Muscle layer of colon (tissue), 2 donors: ENCODE results near the gene PRMT7.

Experiments
- H3K27ac ChIP-seq: one replicate; pipeline ENCODE4 v1.7.0; 2013; ENCODE audit warnings: low read depth, mild to moderate bottlenecking, low read length, moderate library complexity
- H3K27me3 ChIP-seq, 2 donors: one replicate each; pipeline ENCODE4 v1.7.0; 2013; ENCODE audit warnings: low read length in 2 of 2, mild to moderate bottlenecking in 2 of 2; ENCODE audit not compliant: insufficient read depth in 2 of 2, control insufficient read depth in 1 of 2
- H3K36me3 ChIP-seq: one replicate; pipeline ENCODE4 v1.7.0; 2013; ENCODE audit warnings: mild to moderate bottlenecking, low read length; ENCODE audit not compliant: insufficient read depth
- H3K4me1 ChIP-seq: one replicate; pipeline ENCODE4 v1.7.0; 2013; ENCODE audit warnings: mild to moderate bottlenecking, low read length; ENCODE audit not compliant: insufficient read depth
- H3K4me3 ChIP-seq, 2 donors: one replicate each; pipeline ENCODE4 v1.7.0; 2013; ENCODE audit warnings: low read length in 2 of 2, low read depth in 1 of 2, mild to moderate bottlenecking in 1 of 2, moderate library complexity in 1 of 2
- H3K9ac ChIP-seq: one replicate; pipeline ENCODE4 v1.7.0; 2013; ENCODE audit warnings: low read length
- H3K9me3 ChIP-seq: one replicate; pipeline ENCODE4 v1.7.0; 2013; ENCODE audit warnings: mild to moderate bottlenecking, low read length
- donor health status: abdominal sarcoma.
- donor health status: Adenocarcinoma of cecum.

PRMT7 gene

GRCh38 chr16:68362947-68363657, 52.3 kb downstream of the PRMT7 start:
- H3K9ac ChIP-seq, result no peak overlapping the region
- H3K4me3 ChIP-seq, result no peak overlapping the region
- no peak overlapping the region for H3K27ac ChIP-seq
- no peaks in the 10 kb centered on the region for H3K9me3 ChIP-seq
- peaks cover 10% of the 10 kb centered on the region for H3K4me1 ChIP-seq
- H3K36me3 ChIP-seq, result no peaks in the 10 kb centered on the region
- H3K27me3 ChIP-seq, result peaks cover 14 to 25% of the 10 kb centered on the region in 2 donors

DNA sequence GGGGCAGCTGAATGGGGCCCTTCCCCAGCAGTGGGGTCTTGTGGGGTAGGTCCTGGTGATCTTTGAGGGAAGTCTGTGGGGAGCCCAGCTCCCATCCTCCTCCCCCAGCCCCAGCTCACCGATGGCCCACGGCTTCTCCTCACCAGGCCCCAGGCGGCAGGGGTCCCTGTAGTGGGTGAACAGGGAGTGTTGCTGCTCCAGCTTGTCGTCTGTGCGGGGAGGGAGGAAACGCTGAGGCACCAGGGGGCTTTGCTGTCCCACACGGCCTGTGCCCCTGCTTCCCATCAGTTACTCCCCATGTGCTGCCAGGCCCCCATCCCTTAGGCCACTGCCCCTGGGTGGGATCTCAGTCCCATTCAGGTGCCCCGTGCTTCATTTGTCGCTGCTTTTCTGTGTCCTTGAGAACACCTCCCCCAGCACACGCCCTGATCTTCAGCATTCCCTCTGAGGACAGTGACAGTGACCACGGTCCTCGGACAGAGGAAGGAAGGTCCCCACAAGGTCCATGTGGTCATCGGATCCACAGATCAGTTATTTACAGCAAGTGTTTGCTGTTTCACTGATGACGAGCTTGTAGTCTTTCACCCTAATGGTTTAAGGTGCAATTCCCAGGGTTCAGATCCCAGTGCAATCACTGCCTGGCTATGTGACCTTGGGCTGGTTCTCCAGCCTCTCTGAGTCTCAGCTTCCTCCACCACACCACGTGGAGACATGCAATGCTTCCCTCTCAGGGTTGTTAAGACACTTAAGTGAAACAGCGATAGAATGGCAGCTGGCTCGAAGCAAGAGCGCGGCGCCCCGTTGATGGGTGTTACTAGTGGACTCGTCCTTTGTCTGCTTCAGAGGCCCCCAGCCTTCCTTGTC, 53.1 kb downstream of the PRMT7 start:
- H3K4me1 ChIP-seq, result peaks cover 10% of the 10 kb centered on the region
- peaks cover 14 to 25% of the 10 kb centered on the region in 2 donors for H3K27me3 ChIP-seq
- H3K9ac ChIP-seq, result no peak overlapping the region
- no peaks in the 10 kb centered on the region for H3K9me3 ChIP-seq
- no peaks in the 10 kb centered on the region for H3K36me3 ChIP-seq
- H3K27ac ChIP-seq, result no peak overlapping the region
- H3K4me3 ChIP-seq, result no peak overlapping the region

DNA sequence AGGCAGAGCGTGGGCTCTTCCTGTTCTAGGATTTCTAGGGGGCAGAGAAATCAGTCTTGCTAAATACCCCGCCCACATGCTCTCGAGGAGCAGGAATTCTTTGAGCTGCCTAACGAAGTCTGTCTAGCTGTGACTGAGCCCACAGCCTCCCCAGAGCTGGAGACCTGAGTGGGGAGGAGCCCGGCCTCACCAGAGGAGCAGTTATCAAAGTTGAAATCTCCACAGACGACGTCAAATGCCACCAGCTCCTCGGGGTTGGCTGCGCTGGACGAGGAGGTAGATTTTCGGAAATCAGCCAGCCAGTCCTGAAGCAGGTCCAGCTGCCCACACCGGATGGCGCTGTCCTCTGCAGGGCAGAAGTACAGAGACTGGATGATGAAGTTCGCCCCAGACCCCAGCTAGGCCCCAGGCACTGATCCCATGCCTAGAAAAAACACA, 53.8 kb downstream of the PRMT7 start:
- peaks cover 14 to 25% of the 10 kb centered on the region in 2 donors for H3K27me3 ChIP-seq
- no peaks in the 10 kb centered on the region for H3K36me3 ChIP-seq

DNA sequence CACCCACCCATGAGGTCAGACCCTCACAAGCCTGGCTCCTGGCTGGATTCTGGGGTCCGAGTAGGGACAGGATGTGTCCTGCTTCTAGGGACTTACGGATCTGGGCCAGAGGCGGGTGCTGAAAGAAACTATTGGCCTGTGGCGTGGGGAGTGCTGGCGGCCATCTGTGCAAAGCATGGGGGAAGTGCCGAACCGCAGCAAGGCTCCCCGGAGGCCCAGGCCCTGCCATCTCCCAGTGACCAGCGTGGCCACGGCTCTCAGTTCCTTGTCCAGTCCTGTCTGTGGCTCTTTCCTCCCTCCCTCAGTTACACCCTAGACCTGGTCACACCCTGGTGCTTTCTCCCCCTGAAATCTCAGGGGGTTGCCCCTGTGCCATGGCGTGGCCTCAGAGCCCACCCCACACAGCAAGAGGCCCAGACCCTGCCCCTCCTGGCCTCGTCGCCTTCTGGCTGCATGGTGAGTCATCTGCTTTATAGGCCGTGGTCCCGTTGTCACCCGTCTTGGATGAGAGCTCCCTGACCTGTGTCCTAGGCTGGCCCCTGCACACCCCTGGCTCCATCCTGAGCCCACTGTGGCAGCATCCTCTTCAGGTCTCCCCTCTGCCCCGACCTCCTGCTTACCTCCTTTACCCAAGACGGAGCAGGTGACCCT, 54.5 kb downstream of the PRMT7 start:
- H3K4me1 ChIP-seq, result peaks cover 10% of the 10 kb centered on the region
- H3K27me3 ChIP-seq, result peaks cover 14 to 25% of the 10 kb centered on the region in 2 donors
- no peak overlapping the region for H3K27ac ChIP-seq
- H3K36me3 ChIP-seq, result no peaks in the 10 kb centered on the region
- H3K9ac ChIP-seq, result no peak overlapping the region
- H3K4me3 ChIP-seq, result no peak overlapping the region
- H3K9me3 ChIP-seq, result no peaks in the 10 kb centered on the region

More for the DNA sequence above, 53.8 kb downstream of the PRMT7 start:
- Histone ChIP-seq H3K9me3 (no peaks in the 10 kb centered on the region), H3K9ac (no peak overlapping the region), H3K4me1 (peaks cover 10% of the 10 kb centered on the region), H3K4me3 (no peak overlapping the region), H3K27ac (no peak overlapping the region)

- Histone ChIP-seq H3K4me3 (no peak overlapping the region), H3K9me3 (no peaks in the 10 kb centered on the region), H3K27me3 (peaks cover 14 to 25% of the 10 kb centered on the region in 2 donors), H3K27ac (no peak overlapping the region), H3K4me1 (peaks cover 10% of the 10 kb centered on the region), H3K36me3 (no peaks in the 10 kb centered on the region), H3K9ac (no peak overlapping the region)
Measured at GRCh38 chr16:68366062-68366461, 55.2 kb downstream of the PRMT7 start.

GRCh38 chr16:68367030-68367429, 56.2 kb downstream of the PRMT7 start:
- H3K27ac ChIP-seq, result no peak overlapping the region
- H3K27me3 ChIP-seq, result peaks cover 14 to 25% of the 10 kb centered on the region in 2 donors
- H3K4me3 ChIP-seq, result no peak overlapping the region
- peaks cover 8% of the 10 kb centered on the region for H3K4me1 ChIP-seq
- H3K9me3 ChIP-seq, result no peaks in the 10 kb centered on the region
- H3K36me3 ChIP-seq, result no peaks in the 10 kb centered on the region
- H3K9ac ChIP-seq, result no peak overlapping the region

GRCh38 chr16:68367440-68367839, 56.6 kb downstream of the PRMT7 start:
- no peaks in the 10 kb centered on the region for H3K36me3 ChIP-seq
- H3K9me3 ChIP-seq, result no peaks in the 10 kb centered on the region
- H3K4me3 ChIP-seq, result no peak overlapping the region
- H3K9ac ChIP-seq, result no peak overlapping the region
- H3K4me1 ChIP-seq, result peaks cover 4% of the 10 kb centered on the region
- no peak overlapping the region for H3K27ac ChIP-seq
- peaks cover 14 to 25% of the 10 kb centered on the region in 2 donors for H3K27me3 ChIP-seq

DNA sequence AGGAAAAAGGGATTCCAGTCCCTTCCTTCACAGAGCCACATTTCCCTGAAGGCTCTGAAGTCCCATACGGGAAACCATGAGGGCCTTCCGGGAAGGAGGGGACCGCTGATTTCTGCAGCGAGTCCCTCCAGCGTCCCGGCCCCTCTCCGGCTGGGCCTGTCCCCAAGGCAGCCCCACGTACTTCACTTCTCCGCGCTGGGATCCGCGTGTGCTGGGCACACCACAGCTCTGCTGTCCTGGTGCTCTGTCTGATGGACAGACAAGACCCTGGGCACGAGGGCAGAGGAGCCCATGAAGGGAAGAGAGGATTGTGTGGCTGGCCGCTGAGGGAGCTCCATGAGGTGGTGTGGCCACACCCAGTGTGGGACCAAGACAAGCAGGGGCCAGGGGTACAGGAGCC, 57.1 kb downstream of the PRMT7 start:
- Histone ChIP-seq H3K9ac (no peak overlapping the region), H3K4me3 (no peak overlapping the region), H3K36me3 (no peaks in the 10 kb centered on the region), H3K4me1 (no peaks in the 10 kb centered on the region), H3K9me3 (no peaks in the 10 kb centered on the region), H3K27me3 (peaks cover 14 to 25% of the 10 kb centered on the region in 2 donors), H3K27ac (no peak overlapping the region)

- H3K4me3 ChIP-seq, result no peak overlapping the region
- H3K36me3 ChIP-seq, result no peaks in the 10 kb centered on the region
- H3K9ac ChIP-seq, result no peak overlapping the region
- no peak overlapping the region for H3K27ac ChIP-seq
- no peaks in the 10 kb centered on the region for H3K9me3 ChIP-seq
- H3K27me3 ChIP-seq, result peaks cover 14 to 25% of the 10 kb centered on the region in 2 donors
- no peaks in the 10 kb centered on the region for H3K4me1 ChIP-seq
Measured at GRCh38 chr16:68368301-68368888, 57.6 kb downstream of the PRMT7 start.

- Histone ChIP-seq H3K4me3 (no peak overlapping the region), H3K9ac (no peak overlapping the region), H3K36me3 (no peaks in the 10 kb centered on the region), H3K27me3 (peaks cover 14 to 19% of the 10 kb centered on the region in 2 donors), H3K9me3 (no peaks in the 10 kb centered on the region), H3K27ac (no peak overlapping the region), H3K4me1 (no peaks in the 10 kb centered on the region)
Measured at GRCh38 chr16:68369168-68369567, 58.3 kb downstream of the PRMT7 start.
